OCI-LY7 (cell line): ENCODE data around the gene IFITM5. TPM values are rescaled to one million over a fixed set of nuclear protein-coding genes. Genes with fewer than 3 reads are reported as not detected.

ENCODE experiments used
- BruUV-seq: library from RNA; stranded (reverse); fragments of 400-500 nt; replicated peaks from 2 replicates; lab custom pipeline; 2021; lab: Mats Ljungman, UMichigan
- CTCF ChIA-PET: fragments of 300-600 bp; sonication (Branson Sonifier 250); formaldehyde crosslinking; loops from one replicate; lab custom pipeline; 2022; ENCODE audit warnings: antibody characterized with exemption; ENCODE audit not compliant: unreplicated experiment; lab: Charles Lee
- POLR2A ChIA-PET: fragments of 300-600 bp; sonication (Branson Sonifier 250); formaldehyde crosslinking; loops from one replicate; lab custom pipeline; 2022; ENCODE audit warnings: antibody characterized with exemption; lab: Charles Lee
- DNase-seq: peaks from one replicate; pipeline ENCODE4 v3.0.0-alpha.2; 2015; ENCODE audit warnings: low spot score
- H2AFZ ChIP-seq: fragments of 200-600 bp; sonication (generic), shearing (Covaris generic); 2 replicates; pipeline ENCODE4 v1.6.1; 2014; ENCODE audit warnings: mild to moderate bottlenecking, antibody characterized with exemption, low read length, moderate library complexity
- H3K27ac ChIP-seq: fragments of 200-600 bp; sonication (generic); 2 replicates; pipeline ENCODE4 v1.5.1; 2014; ENCODE audit warnings: mixed run types, low read depth, mild to moderate bottlenecking, moderate library complexity, low read length, inconsistent platforms; ENCODE audit not compliant: poor library complexity, severe bottlenecking
- H3K36me3 ChIP-seq: fragments of 200-600 bp; sonication (generic); 2 replicates; pipeline ENCODE4 v1.6.1; 2014; ENCODE audit warnings: mild to moderate bottlenecking, antibody characterized with exemption, low read length, moderate library complexity, mixed read lengths; ENCODE audit not compliant: insufficient read depth
- H3K4me1 ChIP-seq: fragments of 200-600 bp; sonication (generic); 2 replicates; pipeline ENCODE4 v1.5.1; 2014; ENCODE audit warnings: mild to moderate bottlenecking, low read length; ENCODE audit not compliant: insufficient read depth, poor library complexity, severe bottlenecking
- H3K4me2 ChIP-seq: fragments of 200-600 bp; sonication (generic); 2 replicates; pipeline ENCODE4 v1.6.1; 2014; ENCODE audit warnings: mild to moderate bottlenecking, low read length
- H3K4me3 ChIP-seq: fragments of 200-600 bp; sonication (generic); 2 replicates; pipeline ENCODE4 v1.5.1; 2014; ENCODE audit warnings: mild to moderate bottlenecking, low read depth, low read length; ENCODE audit not compliant: poor library complexity, severe bottlenecking
- H3K79me2 ChIP-seq: fragments of 200-600 bp; sonication (generic); 2 replicates; pipeline ENCODE4 v1.6.1; 2016; ENCODE audit warnings: low read depth, mild to moderate bottlenecking, low read length, moderate library complexity, mixed read lengths; ENCODE audit not compliant: insufficient read depth
- H3K9me2 ChIP-seq: fragments of 200-600 bp; sonication (generic); 2 replicates; pipeline ENCODE4 v1.6.1; 2016; ENCODE audit warnings: mild to moderate bottlenecking, low read length, mixed read lengths; ENCODE audit not compliant: insufficient read depth
- H3K9me3 ChIP-seq: fragments of 200-600 bp; sonication (generic); 2 replicates; pipeline ENCODE4 v1.6.1; 2014; ENCODE audit warnings: mild to moderate bottlenecking, mixed run types, low read length, mixed read lengths
- H4K20me1 ChIP-seq: fragments of 200-600 bp; sonication (generic); 2 replicates; pipeline ENCODE4 v1.6.1; 2014; ENCODE audit warnings: mild to moderate bottlenecking, antibody characterized with exemption, low read length, moderate library complexity, mixed read lengths; ENCODE audit not compliant: insufficient read depth
- EZH2phosphoT487 ChIP-seq: fragments of 200-600 bp; sonication (generic); IDR thresholded peaks from 2 replicates; pipeline ENCODE4 v1.6.1; 2018; ENCODE audit warnings: low read depth, borderline replicate concordance, mild to moderate bottlenecking, mixed run types, antibody characterized with exemption, low read length, moderate library complexity, mixed read lengths
- intact Hi-C: fragments of 100-400 bp; cut with micrococcal nuclease; formaldehyde crosslinking; loops from one replicate; pipeline ENCODE4 v1.10.0; 2022; ENCODE audit not compliant: unreplicated experiment
- total RNA-seq, 2 experiments: library from RNA; depleted of rRNA in 1 of 2; stranded (reverse); fragments of >200 nt in 1 of 2; shearing (Covaris generic) in 1 of 2; gene quantifications; 2 replicates each; pipeline ENCODE4 v1.2.3, GENCODE V29; 2014 to 2022
- TF ChIP-seq, protein P1 (sequence below): fragments of 200-600 bp; sonication (generic); conservative IDR thresholded peaks from 2 replicates; pipeline ENCODE4 v1.5.1; 2014; ENCODE audit warnings: mild to moderate bottlenecking, antibody characterized with exemption, low read length, moderate library complexity, mixed read lengths

IFITM5 gene
- total RNA-seq, 2 experiments from 2014 or later: not detected

DNA sequence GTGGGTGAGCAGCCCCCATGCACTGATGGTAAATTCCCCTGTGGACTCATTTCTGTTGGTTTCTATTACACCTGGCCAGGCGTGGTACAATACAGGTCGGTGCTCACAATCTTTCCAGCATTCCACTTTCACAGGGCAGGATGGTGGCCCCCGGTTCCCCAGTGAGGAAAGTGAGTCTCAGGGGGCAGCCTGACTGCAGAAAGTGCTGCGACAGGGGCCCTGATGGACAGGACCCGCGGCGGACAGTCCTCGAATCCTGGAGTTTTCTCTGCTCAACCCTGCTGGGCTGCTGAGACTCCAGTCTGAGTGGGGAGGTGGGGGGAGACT is 13.5 kb downstream of the IFITM5 start:
- TF ChIP-seq EZH2phosphoT487: no peak
- TF ChIP-seq, protein P1, sequence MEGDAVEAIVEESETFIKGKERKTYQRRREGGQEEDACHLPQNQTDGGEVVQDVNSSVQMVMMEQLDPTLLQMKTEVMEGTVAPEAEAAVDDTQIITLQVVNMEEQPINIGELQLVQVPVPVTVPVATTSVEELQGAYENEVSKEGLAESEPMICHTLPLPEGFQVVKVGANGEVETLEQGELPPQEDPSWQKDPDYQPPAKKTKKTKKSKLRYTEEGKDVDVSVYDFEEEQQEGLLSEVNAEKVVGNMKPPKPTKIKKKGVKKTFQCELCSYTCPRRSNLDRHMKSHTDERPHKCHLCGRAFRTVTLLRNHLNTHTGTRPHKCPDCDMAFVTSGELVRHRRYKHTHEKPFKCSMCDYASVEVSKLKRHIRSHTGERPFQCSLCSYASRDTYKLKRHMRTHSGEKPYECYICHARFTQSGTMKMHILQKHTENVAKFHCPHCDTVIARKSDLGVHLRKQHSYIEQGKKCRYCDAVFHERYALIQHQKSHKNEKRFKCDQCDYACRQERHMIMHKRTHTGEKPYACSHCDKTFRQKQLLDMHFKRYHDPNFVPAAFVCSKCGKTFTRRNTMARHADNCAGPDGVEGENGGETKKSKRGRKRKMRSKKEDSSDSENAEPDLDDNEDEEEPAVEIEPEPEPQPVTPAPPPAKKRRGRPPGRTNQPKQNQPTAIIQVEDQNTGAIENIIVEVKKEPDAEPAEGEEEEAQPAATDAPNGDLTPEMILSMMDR: no peak
- Histone ChIP-seq H3K27ac (no peak overlapping the region), H3K4me1 (no peaks in the 10 kb centered on the region), H3K9me3 (no peaks in the 10 kb centered on the region), H3K36me3 (no peaks in the 10 kb centered on the region), H2AFZ (no peak overlapping the region), H4K20me1 (no peaks in the 10 kb centered on the region), H3K4me2 (no peak overlapping the region), H3K9me2 (no peaks in the 10 kb centered on the region), H3K4me3 (no peak overlapping the region), H3K79me2 (no peaks in the 10 kb centered on the region)
- no TSS peak for BruUV-seq
- intact Hi-C loops: no loop called here
- no peak for DNase-seq
- ChIA-PET POLR2A (no interaction called here), CTCF (no interaction called here)

DNA sequence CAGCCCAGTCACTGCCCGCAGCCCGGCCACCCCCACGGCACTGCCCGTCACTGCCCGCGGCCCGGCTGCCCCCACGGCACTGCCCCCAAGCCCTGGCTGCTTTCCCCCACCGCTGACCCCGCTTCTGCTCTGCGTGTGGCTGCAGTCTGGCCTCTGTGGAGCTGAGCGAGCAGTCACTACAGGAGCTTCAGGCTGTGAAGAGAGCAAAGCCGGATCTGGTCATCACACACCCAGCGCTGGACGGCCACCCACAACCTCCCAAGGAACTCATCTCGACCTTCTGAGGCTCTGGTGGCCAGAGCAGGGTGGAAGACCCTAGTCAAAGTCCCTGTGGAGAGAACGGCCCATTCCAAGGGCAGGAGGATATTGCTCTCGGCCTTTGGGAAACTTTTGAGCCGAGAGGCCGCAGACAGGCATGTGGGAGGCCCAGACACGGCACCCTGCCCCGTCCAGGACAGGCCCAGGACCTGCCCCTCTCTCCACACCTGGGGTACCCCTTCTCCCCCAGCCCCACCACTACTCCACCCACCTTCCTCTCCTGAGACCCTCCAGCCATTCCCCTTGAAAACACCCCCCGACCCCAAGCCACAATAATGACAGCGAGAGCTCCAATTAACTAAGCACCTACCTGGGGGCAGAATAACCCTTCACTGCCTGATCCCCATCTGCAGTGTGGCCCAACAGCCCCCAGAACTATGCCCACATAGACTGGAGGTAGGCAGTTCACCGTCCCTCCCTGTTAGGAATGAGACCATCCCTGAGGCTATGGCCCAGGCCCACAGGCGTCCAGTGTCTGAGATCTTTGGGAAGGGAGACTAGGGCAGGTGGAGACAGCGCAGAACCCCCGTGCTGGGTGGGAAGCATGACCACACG is 14.1 kb downstream of the IFITM5 start:
- H3K9me2 ChIP-seq: no peaks in the 10 kb centered on the region
- no peaks in the 10 kb centered on the region for H3K36me3 ChIP-seq
- no peaks in the 10 kb centered on the region for H3K4me1 ChIP-seq
- no peak overlapping the region for H3K4me2 ChIP-seq
- intact Hi-C loops: no loop called here
- no peak overlapping the region for H3K4me3 ChIP-seq
- H3K79me2 ChIP-seq: no peaks in the 10 kb centered on the region
- no peak overlapping the region for H2AFZ ChIP-seq
- CTCF ChIA-PET: no interaction called here
- H3K27ac ChIP-seq: no peak overlapping the region
- H4K20me1 ChIP-seq: no peaks in the 10 kb centered on the region
- DNase-seq: no peak
- POLR2A ChIA-PET: no interaction called here
- TF ChIP-seq, protein P1: no peak
- TF ChIP-seq EZH2phosphoT487: no peak
- H3K9me3 ChIP-seq: no peaks in the 10 kb centered on the region
- BruUV-seq: no TSS peak
